ENCODE data around the gene KLHL29.

DNA sequence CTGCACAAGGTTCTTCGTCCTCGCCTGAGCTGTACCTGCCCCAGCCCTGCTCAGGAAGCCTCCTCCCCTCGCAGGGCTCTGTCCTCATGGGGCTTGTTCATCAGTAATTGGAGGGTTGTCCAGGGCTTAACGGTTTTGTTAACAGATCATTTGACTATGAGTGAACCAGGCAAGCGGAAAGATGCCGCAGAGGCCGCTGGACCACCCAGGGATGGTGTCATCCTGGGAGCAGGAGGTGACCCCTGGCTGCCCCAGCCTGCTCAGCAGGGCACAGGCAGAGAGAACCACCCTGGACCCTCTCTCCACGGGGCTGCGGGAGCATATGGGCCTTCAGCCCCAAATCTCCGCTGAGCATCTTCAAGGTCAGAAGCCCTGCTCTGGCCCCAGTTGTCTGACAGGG lies 264.3 kb downstream of the KLHL29 start:
- TF ChIP-seq, protein P1, sequence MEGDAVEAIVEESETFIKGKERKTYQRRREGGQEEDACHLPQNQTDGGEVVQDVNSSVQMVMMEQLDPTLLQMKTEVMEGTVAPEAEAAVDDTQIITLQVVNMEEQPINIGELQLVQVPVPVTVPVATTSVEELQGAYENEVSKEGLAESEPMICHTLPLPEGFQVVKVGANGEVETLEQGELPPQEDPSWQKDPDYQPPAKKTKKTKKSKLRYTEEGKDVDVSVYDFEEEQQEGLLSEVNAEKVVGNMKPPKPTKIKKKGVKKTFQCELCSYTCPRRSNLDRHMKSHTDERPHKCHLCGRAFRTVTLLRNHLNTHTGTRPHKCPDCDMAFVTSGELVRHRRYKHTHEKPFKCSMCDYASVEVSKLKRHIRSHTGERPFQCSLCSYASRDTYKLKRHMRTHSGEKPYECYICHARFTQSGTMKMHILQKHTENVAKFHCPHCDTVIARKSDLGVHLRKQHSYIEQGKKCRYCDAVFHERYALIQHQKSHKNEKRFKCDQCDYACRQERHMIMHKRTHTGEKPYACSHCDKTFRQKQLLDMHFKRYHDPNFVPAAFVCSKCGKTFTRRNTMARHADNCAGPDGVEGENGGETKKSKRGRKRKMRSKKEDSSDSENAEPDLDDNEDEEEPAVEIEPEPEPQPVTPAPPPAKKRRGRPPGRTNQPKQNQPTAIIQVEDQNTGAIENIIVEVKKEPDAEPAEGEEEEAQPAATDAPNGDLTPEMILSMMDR (IDR thresholded peaks at IDR 0.05), result no peak
- TF ChIP-seq EZH2 (IDR thresholded peaks at IDR 0.05; ENCODE audit: borderline replicate concordance, insufficient read depth, low read depth, low read length, poor library complexity, severe bottlenecking), result no peak

Measured in B cell (primary cell).